ENCODE results near the gene HAS3.

Gene HAS3

GRCh38 chr16:69157196-69157595 lies 51.7 kb downstream of the HAS3 start:
- no peak for DNase-seq

GRCh38 chr16:69160192-69160591 lies 54.7 kb downstream of the HAS3 start:
- no peak for DNase-seq

- no peak for DNase-seq
Measured at GRCh38 chr16:69165584-69165983, 60.1 kb downstream of the HAS3 start.

GRCh38 chr16:69166221-69166833 lies 60.9 kb downstream of the HAS3 start:
- DNase-seq: peak; percentile 21

GRCh38 chr16:69166946-69167930 lies 61.8 kb downstream of the HAS3 start:
- DNase-seq: no peak

All from CD4-positive, alpha-beta T cell treated with Interleukin-21 for 1 hour (primary cell).